ENCODE results near the gene SERINC2.
A peak's percentile ranks its signal among the peaks of the same experiment; 100 is the strongest.
"Not testable (repeated sequence)": the region's sequence is repeated elsewhere in the genome, so short reads cannot be mapped to it uniquely, and the experiment has no call there.

Gene SERINC2

GRCh38 chr1:31478167-31478566, 65.2 kb downstream of the SERINC2 start:
- Histone ChIP-seq H3K27me3 (ENCODE audit: control insufficient read depth in 3 of 3, insufficient read depth in 3 of 3, low read depth in 1 of 3, low read length in 3 of 3) (peaks cover 0 to 4% (median 0%) of the 10 kb centered on the region in 3 experiments), H3K9ac (ENCODE audit: low read depth, low read length, poor library complexity) (no peak overlapping the region), H3K23ac (ENCODE audit: low read depth, low read length, poor library complexity) (no peak overlapping the region), H3K79me1 (ENCODE audit: low read depth, low read length) (no peaks in the 10 kb centered on the region), H3K14ac (ENCODE audit: low read length) (no peak overlapping the region), H3K4me1 (ENCODE audit: control insufficient read depth in 2 of 2, insufficient read depth in 1 of 2, low read depth in 1 of 2, low read length in 2 of 2) (no peaks in the 10 kb centered on the region), H4K8ac (ENCODE audit: low read depth, low read length) (no peak overlapping the region), H3K4ac (ENCODE audit: low read length) (no peak overlapping the region), H3K4me3 (ENCODE audit: low read length in 2 of 2) (no peak overlapping the region), H3K27ac (replicated peaks; ENCODE audit: low read length) (no peak overlapping the region), H4K91ac (ENCODE audit: low read depth, low read length, poor library complexity) (no peak overlapping the region), H2BK120ac (ENCODE audit: low read depth, low read length) (no peak overlapping the region), H2AFZ (ENCODE audit: low read length) (peak overlapping the region; percentile 17), H3K18ac (ENCODE audit: low read length) (no peak overlapping the region), H2AK5ac (ENCODE audit: low read depth, low read length) (no peak overlapping the region), H2BK15ac (ENCODE audit: low read length) (no peak overlapping the region), H3K36me3 (replicated peaks in 1 of 2; ENCODE audit: control insufficient read depth in 2 of 2, insufficient read depth in 2 of 2, low read length in 2 of 2) (no peaks in the 10 kb centered on the region), H3K4me2 (ENCODE audit: insufficient read depth, low read length, poor library complexity, severe bottlenecking) (no peak overlapping the region), H2BK12ac (ENCODE audit: low read length) (no peak overlapping the region), H2BK5ac (ENCODE audit: low read length) (no peak overlapping the region), H3K9me3 (replicated peaks in 1 of 2; ENCODE audit: control insufficient read depth in 2 of 2, insufficient read depth in 1 of 2, low read depth in 1 of 2, low read length in 2 of 2) (peaks cover 0 to 3% of the 10 kb centered on the region in 2 donors)
- no peak for DNase-seq (ENCODE audit: low spot score)
- WGBS, 2 donors (ENCODE audit: extremely low coverage in 2 of 2, insufficient read length in 2 of 2, insufficient replicate concordance in 1 of 2): no CpG with 5 or more reads among the region's 2 CpGs

GRCh38 chr1:31479811-31480210, 66.8 kb downstream of the SERINC2 start:
- peaks cover 0 to 9% (median 0%) of the 10 kb centered on the region in 3 experiments for H3K27me3 ChIP-seq (ENCODE audit: control insufficient read depth in 3 of 3, insufficient read depth in 3 of 3, low read depth in 1 of 3, low read length in 3 of 3)
- H3K4me2 ChIP-seq (ENCODE audit: insufficient read depth, low read length, poor library complexity, severe bottlenecking): no peak overlapping the region
- H3K4me1 ChIP-seq (ENCODE audit: control insufficient read depth in 2 of 2, insufficient read depth in 1 of 2, low read depth in 1 of 2, low read length in 2 of 2): peaks cover 0 to 7% of the 10 kb centered on the region in 2 donors
- H4K8ac ChIP-seq (ENCODE audit: low read depth, low read length): no peak overlapping the region
- H2AFZ ChIP-seq (ENCODE audit: low read length): no peak overlapping the region
- H4K91ac ChIP-seq (ENCODE audit: low read depth, low read length, poor library complexity): no peak overlapping the region
- H2BK5ac ChIP-seq (ENCODE audit: low read length): no peak overlapping the region
- H3K9me3 ChIP-seq (replicated peaks in 1 of 2; ENCODE audit: control insufficient read depth in 2 of 2, insufficient read depth in 1 of 2, low read depth in 1 of 2, low read length in 2 of 2): peaks cover 0 to 3% of the 10 kb centered on the region in 2 donors
- no peak overlapping the region for H3K9ac ChIP-seq (ENCODE audit: low read depth, low read length, poor library complexity)
- no CpG with 5 or more reads among the region's 2 CpGs for WGBS, 2 donors (ENCODE audit: extremely low coverage in 2 of 2, insufficient read length in 2 of 2, insufficient replicate concordance in 1 of 2)
- no peak overlapping the region for H2AK5ac ChIP-seq (ENCODE audit: low read depth, low read length)
- no peaks in the 10 kb centered on the region for H3K36me3 ChIP-seq (replicated peaks in 1 of 2; ENCODE audit: control insufficient read depth in 2 of 2, insufficient read depth in 2 of 2, low read length in 2 of 2)
- H3K18ac ChIP-seq (ENCODE audit: low read length): no peak overlapping the region
- no peak overlapping the region for H3K27ac ChIP-seq (replicated peaks; ENCODE audit: low read length)
- no peak overlapping the region for H3K23ac ChIP-seq (ENCODE audit: low read depth, low read length, poor library complexity)
- H2BK120ac ChIP-seq (ENCODE audit: low read depth, low read length): no peak overlapping the region
- DNase-seq (ENCODE audit: low spot score): no peak
- no peak overlapping the region for H2BK15ac ChIP-seq (ENCODE audit: low read length)
- H3K4me3 ChIP-seq (ENCODE audit: low read length in 2 of 2): no peak overlapping the region
- H3K79me1 ChIP-seq (ENCODE audit: low read depth, low read length): no peaks in the 10 kb centered on the region
- H3K4ac ChIP-seq (ENCODE audit: low read length): no peak overlapping the region
- no peak overlapping the region for H3K14ac ChIP-seq (ENCODE audit: low read length)
- no peak overlapping the region for H2BK12ac ChIP-seq (ENCODE audit: low read length)

DNA sequence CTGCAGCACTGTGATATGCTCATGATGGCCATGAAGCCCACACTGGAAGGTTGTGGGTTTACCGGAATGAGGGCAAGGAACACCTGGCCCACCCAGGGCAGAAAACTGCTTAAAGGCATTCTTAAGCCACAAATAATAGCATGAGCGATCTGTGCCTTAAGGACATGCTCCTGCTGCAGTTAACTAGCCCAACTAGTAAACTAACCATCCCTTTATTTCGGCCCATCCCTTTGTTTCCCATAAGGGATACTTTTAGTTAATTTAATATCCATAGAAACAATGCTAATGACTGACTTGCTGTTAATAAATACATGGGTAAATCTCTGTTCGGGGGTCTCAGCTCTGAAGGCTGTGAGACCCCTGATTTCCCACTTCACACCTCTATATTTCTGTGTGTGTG, 67.4 kb downstream of the SERINC2 start:
- not testable (repeated sequence) for H3K9me3 ChIP-seq (replicated peaks in 1 of 2; ENCODE audit: control insufficient read depth in 2 of 2, insufficient read depth in 1 of 2, low read depth in 1 of 2, low read length in 2 of 2); H3K4me2 ChIP-seq (ENCODE audit: insufficient read depth, low read length, poor library complexity, severe bottlenecking); H3K36me3 ChIP-seq (replicated peaks in 1 of 2; ENCODE audit: control insufficient read depth in 2 of 2, insufficient read depth in 2 of 2, low read length in 2 of 2); H2BK120ac ChIP-seq (ENCODE audit: low read depth, low read length); H4K91ac ChIP-seq (ENCODE audit: low read depth, low read length, poor library complexity); H3K18ac ChIP-seq (ENCODE audit: low read length); H2BK5ac ChIP-seq (ENCODE audit: low read length); H2AFZ ChIP-seq (ENCODE audit: low read length); H3K4me1 ChIP-seq (ENCODE audit: control insufficient read depth in 2 of 2, insufficient read depth in 1 of 2, low read depth in 1 of 2, low read length in 2 of 2); H4K8ac ChIP-seq (ENCODE audit: low read depth, low read length); H3K27me3 ChIP-seq (ENCODE audit: control insufficient read depth in 3 of 3, insufficient read depth in 3 of 3, low read depth in 1 of 3, low read length in 3 of 3); H3K4ac ChIP-seq (ENCODE audit: low read length); DNase-seq (ENCODE audit: low spot score); H2BK15ac ChIP-seq (ENCODE audit: low read length); H2AK5ac ChIP-seq (ENCODE audit: low read depth, low read length); H3K14ac ChIP-seq (ENCODE audit: low read length); H3K27ac ChIP-seq (replicated peaks; ENCODE audit: low read length); H3K9ac ChIP-seq (ENCODE audit: low read depth, low read length, poor library complexity); H3K4me3 ChIP-seq (ENCODE audit: low read length in 2 of 2); H3K23ac ChIP-seq (ENCODE audit: low read depth, low read length, poor library complexity); H2BK12ac ChIP-seq (ENCODE audit: low read length); H3K79me1 ChIP-seq (ENCODE audit: low read depth, low read length)
- WGBS, 2 donors (ENCODE audit: extremely low coverage in 2 of 2, insufficient read length in 2 of 2, insufficient replicate concordance in 1 of 2): no CpG with 5 or more reads among the region's 4 CpGs

- Histone ChIP-seq H2BK5ac (ENCODE audit: low read length) (no peak overlapping the region), H3K4me2 (ENCODE audit: insufficient read depth, low read length, poor library complexity, severe bottlenecking) (no peak overlapping the region), H3K4ac (ENCODE audit: low read length) (no peak overlapping the region), H3K14ac (ENCODE audit: low read length) (no peak overlapping the region), H3K27me3 (ENCODE audit: control insufficient read depth in 3 of 3, insufficient read depth in 3 of 3, low read depth in 1 of 3, low read length in 3 of 3) (peaks cover 0 to 9% (median 0%) of the 10 kb centered on the region in 3 experiments), H3K18ac (ENCODE audit: low read length) (no peak overlapping the region), H2BK120ac (ENCODE audit: low read depth, low read length) (no peak overlapping the region), H2AK5ac (ENCODE audit: low read depth, low read length) (no peak overlapping the region), H3K23ac (ENCODE audit: low read depth, low read length, poor library complexity) (no peak overlapping the region), H4K91ac (ENCODE audit: low read depth, low read length, poor library complexity) (no peak overlapping the region), H3K9me3 (replicated peaks in 1 of 2; ENCODE audit: control insufficient read depth in 2 of 2, insufficient read depth in 1 of 2, low read depth in 1 of 2, low read length in 2 of 2) (peaks cover 0 to 3% of the 10 kb centered on the region in 2 donors), H4K8ac (ENCODE audit: low read depth, low read length) (no peak overlapping the region), H3K4me1 (ENCODE audit: control insufficient read depth in 2 of 2, insufficient read depth in 1 of 2, low read depth in 1 of 2, low read length in 2 of 2) (peaks cover 0 to 7% of the 10 kb centered on the region in 2 donors), H3K4me3 (ENCODE audit: low read length in 2 of 2) (no peak overlapping the region), H2BK12ac (ENCODE audit: low read length) (no peak overlapping the region), H3K27ac (replicated peaks; ENCODE audit: low read length) (no peak overlapping the region), H2AFZ (ENCODE audit: low read length) (no peak overlapping the region), H3K9ac (ENCODE audit: low read depth, low read length, poor library complexity) (no peak overlapping the region), H3K79me1 (ENCODE audit: low read depth, low read length) (no peaks in the 10 kb centered on the region), H3K36me3 (replicated peaks in 1 of 2; ENCODE audit: control insufficient read depth in 2 of 2, insufficient read depth in 2 of 2, low read length in 2 of 2) (no peaks in the 10 kb centered on the region), H2BK15ac (ENCODE audit: low read length) (no peak overlapping the region)
- no CpG with 5 or more reads among the region's 6 CpGs for WGBS, 2 donors (ENCODE audit: extremely low coverage in 2 of 2, insufficient read length in 2 of 2, insufficient replicate concordance in 1 of 2)
- no peak for DNase-seq (ENCODE audit: low spot score)
Measured at GRCh38 chr1:31482482-31483011, 69.5 kb downstream of the SERINC2 start.
